ENCODE results near the gene LCP2.

Gene LCP2

DNA sequence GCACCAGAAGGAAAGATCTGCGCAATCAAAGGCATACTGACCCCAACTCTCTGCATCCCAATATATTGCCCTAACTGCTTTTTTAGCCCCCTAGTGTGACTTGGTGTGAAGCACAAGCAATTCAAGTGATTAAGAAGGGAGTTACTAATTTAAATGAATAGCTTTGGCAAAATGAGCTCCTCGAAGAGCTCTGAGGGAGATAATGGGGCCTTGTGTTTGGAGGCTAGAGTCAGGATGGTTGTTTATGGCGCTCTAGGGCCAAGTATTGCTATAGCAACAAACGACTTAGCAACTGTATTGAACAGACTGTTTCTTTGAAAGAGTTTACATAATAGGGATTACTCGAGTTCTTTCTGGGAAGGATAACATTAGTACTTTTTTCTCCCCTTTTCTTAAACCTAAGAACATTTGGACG is 76.2 kb downstream of the LCP2 start:
- no peak for TF ChIP-seq MYC (IDR thresholded peaks at IDR 0.05; ENCODE audit: low read depth, low read length)
- TF ChIP-seq, protein P1, sequence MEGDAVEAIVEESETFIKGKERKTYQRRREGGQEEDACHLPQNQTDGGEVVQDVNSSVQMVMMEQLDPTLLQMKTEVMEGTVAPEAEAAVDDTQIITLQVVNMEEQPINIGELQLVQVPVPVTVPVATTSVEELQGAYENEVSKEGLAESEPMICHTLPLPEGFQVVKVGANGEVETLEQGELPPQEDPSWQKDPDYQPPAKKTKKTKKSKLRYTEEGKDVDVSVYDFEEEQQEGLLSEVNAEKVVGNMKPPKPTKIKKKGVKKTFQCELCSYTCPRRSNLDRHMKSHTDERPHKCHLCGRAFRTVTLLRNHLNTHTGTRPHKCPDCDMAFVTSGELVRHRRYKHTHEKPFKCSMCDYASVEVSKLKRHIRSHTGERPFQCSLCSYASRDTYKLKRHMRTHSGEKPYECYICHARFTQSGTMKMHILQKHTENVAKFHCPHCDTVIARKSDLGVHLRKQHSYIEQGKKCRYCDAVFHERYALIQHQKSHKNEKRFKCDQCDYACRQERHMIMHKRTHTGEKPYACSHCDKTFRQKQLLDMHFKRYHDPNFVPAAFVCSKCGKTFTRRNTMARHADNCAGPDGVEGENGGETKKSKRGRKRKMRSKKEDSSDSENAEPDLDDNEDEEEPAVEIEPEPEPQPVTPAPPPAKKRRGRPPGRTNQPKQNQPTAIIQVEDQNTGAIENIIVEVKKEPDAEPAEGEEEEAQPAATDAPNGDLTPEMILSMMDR (IDR thresholded peaks at IDR 0.05; ENCODE audit: low read depth, low read length) = peak; percentile 14
- no peak overlapping the region for H3K4me3 ChIP-seq (ENCODE audit: low read depth, low read length)
- peak; percentile 23 for DNase-seq (ENCODE audit: low read depth)

DNA sequence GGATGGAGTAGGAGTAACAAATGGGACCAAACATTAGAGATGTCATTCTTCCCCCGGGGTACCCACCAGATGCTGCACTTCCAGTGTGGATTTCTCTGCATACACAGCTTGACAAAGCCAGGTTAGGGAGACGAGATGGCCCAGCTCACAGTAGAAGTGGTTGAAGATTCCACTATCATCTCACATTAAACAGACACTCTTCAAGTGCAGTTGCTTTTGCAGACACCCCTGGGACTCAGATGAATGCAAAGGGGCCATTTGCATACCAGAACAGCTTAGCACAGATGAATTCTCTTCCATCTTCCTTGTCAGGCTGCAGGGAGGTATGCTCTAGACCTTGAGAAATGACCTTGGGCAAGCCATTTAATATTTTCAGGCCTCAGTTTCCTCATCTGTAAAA is 77.4 kb downstream of the LCP2 start:
- TF ChIP-seq POLR2A (IDR thresholded peaks at IDR 0.05; ENCODE audit: extremely low read depth, insufficient read length) = no peak
- TF ChIP-seq, protein P1 (IDR thresholded peaks at IDR 0.05; ENCODE audit: low read depth, low read length) = no peak
- no peak for DNase-seq (ENCODE audit: low read depth)
- H3K4me3 ChIP-seq (ENCODE audit: low read depth, low read length) = no peak overlapping the region

DNA sequence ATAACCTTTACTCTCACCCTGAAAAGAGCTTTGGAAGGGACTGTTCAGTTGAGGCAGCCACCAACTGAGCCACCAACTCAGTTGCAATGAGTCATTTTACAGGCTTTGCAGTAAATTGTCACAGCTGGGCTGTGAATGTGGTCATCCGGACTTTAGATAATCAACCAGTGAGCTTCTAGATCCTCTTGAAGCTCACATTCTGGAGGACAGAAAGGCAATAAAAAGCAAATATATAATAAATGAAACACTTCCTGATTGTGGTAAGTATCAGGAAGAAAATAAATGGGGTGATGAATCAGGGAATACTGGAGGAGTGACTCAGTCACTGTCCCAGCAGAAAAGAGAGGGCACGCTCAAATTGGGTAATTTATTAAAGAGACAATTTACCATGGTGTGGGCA is 78.0 kb downstream of the LCP2 start:
- peak; percentile 75 for DNase-seq (ENCODE audit: low read depth)
- TF ChIP-seq, protein P1 (IDR thresholded peaks at IDR 0.05; ENCODE audit: low read depth, low read length) = no peak
- TF ChIP-seq POLR2A (IDR thresholded peaks at IDR 0.05; ENCODE audit: extremely low read depth, insufficient read length) = no peak
- TF ChIP-seq, protein P2, sequence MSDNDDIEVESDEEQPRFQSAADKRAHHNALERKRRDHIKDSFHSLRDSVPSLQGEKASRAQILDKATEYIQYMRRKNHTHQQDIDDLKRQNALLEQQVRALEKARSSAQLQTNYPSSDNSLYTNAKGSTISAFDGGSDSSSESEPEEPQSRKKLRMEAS (IDR thresholded peaks at IDR 0.05; ENCODE audit: low read depth, low read length) = no peak
- no peak for TF ChIP-seq MYC (IDR thresholded peaks at IDR 0.05; ENCODE audit: low read depth, low read length)
- no peak overlapping the region for H3K4me3 ChIP-seq (ENCODE audit: low read depth, low read length)

DNA sequence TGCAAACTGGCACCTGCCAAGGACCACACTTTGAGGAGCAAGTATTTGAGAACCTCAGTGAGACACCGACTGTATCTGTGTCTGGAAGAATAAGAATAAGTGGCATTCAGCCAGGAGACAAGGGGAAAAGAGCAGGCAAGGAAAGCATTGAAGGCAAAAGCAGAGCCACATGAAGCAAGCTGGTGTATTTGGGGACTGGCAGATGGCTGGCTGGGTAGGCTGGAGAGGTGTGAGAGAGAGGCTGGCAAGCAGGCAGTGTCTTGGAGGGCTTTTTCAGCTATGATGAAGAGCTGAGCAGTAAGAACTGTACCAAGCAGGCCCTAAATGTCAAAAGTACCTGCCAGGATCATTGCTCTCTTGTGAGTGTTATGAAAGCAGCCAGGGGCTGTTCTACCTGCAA is 78.9 kb downstream of the LCP2 start:
- no peak for DNase-seq (ENCODE audit: low read depth)
- TF ChIP-seq, protein P1 (IDR thresholded peaks at IDR 0.05; ENCODE audit: low read depth, low read length) = no peak
- TF ChIP-seq POLR2A (IDR thresholded peaks at IDR 0.05; ENCODE audit: extremely low read depth, insufficient read length) = no peak
- no peak for TF ChIP-seq MYC (IDR thresholded peaks at IDR 0.05; ENCODE audit: low read depth, low read length)
- TF ChIP-seq, protein P2 (IDR thresholded peaks at IDR 0.05; ENCODE audit: low read depth, low read length) = no peak
- H3K4me3 ChIP-seq (ENCODE audit: low read depth, low read length) = no peak overlapping the region

DNA sequence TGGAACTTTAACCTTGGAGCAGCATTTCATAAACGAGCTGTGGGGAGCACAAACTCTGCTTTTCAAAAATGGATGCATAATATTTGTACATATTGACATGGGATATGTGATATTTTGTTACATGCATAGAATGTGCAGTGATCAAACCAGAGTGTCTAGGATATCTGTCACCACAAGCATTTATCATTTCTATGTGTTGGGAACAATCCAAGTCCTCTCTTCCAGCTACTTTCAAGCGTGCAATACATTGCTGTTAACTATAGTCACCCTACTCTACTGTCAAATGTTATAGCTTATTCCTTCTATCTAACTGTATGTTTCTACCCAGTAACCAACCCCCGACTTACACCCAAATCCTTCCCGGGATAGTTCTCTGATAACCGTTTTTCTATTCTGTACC is 79.7 kb downstream of the LCP2 start:
- no peak for DNase-seq (ENCODE audit: low read depth)
- H3K4me3 ChIP-seq (ENCODE audit: low read depth, low read length) = no peak overlapping the region
- TF ChIP-seq POLR2A (IDR thresholded peaks at IDR 0.05; ENCODE audit: extremely low read depth, insufficient read length) (no peak), MYC (IDR thresholded peaks at IDR 0.05; ENCODE audit: low read depth, low read length) (no peak)
- TF ChIP-seq, protein P2 (IDR thresholded peaks at IDR 0.05; ENCODE audit: low read depth, low read length) = no peak
- TF ChIP-seq, protein P1 (IDR thresholded peaks at IDR 0.05; ENCODE audit: low read depth, low read length) = no peak

DNA sequence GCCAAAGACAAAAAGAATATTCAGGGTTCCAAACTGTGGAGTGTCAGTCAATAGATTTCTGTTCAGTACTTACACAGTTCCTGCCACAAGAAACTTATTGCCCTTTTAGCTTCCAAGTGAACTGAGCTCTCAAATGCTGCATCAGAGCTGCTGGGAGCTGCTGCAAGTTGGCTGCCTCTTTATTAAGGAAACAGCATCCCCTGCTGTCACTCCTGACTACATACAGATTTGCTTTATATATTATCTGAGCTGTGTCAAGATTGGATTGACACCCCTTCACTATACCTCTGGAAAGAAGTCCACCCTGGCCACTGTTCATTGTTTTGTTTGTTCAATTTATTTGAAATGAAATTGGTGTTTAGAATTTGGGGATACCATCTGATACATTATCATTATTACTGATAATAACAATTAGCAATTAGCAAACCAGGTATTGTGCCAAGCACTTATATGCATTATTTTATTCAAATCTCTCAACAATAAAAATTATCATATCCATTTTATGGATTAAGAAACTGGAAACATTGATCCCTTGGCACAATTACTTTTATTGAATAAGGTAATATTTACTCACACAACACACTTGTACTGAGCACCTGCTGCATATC is 81.2 kb downstream of the LCP2 start:
- H3K4me3 ChIP-seq (ENCODE audit: low read depth, low read length) = no peak overlapping the region
- peak; percentile 79 for DNase-seq (ENCODE audit: low read depth)
- no peak; the same call in 1 of the 2 replicates for TF ChIP-seq MYC (IDR thresholded peaks at IDR 0.05; ENCODE audit: low read depth, low read length)
- TF ChIP-seq, protein P1 (IDR thresholded peaks at IDR 0.05; ENCODE audit: low read depth, low read length) = peak; percentile 69

Measured in NB4 (cell line).